Activated CD4-positive, alpha-beta T cell treated with anti-CD3 and anti-CD28 coated beads, Interleukin-2, amount 50 U/mL, for 16 hours (primary cell): Measurements from ENCODE around the gene GPR108.

Experiments
- DNase-seq: peaks from one replicate; pipeline ENCODE4 v3.0.0-alpha.2; 2020

GPR108 gene

DNA sequence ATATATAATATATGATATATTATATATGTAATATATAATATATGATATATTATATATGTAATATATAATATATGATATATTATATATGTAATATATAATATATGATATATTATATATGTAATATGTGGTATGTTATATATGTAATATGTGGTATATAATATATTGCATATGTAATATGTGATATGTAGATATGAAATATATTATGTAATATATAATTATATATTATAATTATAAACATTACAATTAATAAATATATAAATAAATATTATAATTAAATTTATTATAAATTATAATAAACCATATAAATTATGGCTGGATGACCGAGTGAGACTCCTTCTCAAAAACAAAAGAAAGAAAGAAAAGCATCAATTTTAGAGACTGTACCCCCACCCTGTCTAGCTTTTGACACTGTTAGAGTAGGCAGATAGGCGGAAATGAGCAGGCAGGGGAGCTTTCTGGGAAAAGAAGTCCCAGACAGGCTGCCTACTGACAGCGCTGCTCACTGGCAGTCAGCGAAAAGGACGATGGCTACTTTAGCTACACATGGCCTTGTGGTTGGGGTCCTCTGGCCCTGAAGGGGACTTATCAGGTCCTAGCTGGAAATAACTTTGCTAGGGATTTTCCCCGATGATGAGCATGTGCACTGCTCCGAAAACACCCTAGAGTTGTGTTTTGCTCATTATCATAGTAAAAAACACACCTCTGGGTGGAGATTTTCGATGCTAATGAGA, 36.6 kb downstream of the GPR108 start:
- no peak for DNase-seq

DNA sequence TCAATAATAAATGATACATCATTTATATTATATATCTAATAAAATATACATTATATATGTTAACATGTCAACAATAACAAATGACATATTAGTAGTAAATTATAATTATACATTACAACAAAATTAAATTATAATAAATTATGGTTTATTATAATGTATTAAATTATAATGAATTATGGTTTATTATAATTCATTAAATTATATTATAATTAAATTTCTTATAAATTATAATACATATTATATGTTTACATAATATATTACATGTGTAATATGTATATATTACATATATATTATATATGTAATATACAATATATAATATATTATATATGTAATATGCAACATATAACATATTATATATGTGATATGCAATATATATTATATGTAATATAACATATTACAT, 37.4 kb downstream of the GPR108 start:
- DNase-seq = no peak

DNA sequence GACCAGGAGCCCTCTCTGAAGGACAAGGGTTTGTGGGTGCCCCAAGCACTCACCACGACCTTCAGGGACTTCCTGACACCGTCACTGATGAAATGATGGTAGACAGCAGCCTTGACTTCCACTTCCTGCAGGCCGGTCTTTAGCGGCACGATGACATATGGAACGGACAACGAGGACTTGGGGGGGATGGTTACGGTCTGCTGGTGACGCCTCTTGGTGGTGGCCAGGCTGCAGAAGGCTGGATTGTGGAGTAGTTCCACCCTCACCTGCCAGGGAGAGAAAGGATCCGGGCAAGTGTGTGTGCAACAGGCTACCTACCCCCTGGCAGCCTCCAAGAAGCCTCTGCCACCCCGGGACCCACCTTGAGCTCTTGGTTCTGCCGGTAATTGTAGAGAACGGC, 40.1 kb downstream of the GPR108 start:
- DNase-seq = no peak

DNA sequence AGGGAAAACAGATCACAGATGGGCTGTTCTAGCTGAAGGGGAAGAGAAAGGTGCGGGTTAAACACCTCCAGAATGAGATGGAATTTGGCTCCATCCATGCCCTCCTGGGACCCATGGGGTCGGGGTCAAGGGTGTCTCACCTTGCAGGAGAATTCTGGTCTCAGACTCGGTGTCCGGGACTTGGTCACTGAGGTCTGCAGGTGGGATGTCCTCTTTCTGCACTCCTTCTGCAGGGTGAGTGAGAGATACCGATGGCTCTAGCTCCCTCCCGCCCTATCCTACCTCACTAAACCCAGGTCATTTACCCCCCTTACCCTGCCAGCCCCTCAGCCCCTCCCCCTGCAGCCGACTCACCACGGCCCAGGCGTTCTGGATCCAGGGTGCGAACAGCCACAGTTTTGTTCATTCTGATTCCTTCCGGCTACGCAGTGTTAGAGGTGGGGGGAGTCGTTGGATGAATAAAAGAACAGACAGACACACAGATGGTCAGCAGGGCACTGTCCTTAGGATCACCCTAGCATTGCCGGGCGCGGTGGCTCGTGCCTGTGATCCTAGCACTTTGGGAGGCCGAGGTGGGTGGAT, 41.0 kb downstream of the GPR108 start:
- DNase-seq = no peak

DNA sequence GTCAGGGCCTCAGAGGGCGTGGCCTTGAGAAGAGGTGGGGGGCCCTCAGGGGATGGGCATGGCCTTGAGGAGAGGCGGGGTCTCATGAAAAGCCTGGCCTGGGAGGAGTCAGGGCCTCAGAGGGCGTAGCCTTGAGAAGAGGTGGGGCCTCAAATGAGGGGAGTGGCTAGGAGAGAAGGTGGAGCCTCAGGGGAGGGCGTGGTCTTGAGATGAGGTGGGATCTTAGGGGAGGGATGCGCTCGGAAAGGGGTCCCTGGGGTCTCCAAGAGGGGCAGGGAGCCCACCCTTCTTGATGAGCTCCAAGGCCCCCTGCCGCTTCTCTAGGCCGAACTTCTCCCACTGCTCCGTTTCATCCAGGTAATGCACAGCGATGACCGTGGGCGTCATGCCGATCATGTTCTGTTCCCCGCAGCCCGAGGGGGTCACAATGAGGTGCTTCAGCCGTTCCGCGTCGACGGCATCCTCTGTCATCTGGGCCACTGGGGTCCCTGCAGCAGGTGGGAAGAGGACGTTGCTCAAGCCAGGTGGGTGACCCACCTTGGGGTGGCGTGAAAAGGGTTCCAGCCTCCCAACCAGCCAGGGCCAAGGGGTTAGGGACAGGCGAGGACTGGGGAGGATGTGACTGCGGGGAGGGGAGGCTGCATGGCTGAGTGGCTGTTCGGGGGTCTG, 43.1 kb downstream of the GPR108 start:
- DNase-seq = no peak

DNA sequence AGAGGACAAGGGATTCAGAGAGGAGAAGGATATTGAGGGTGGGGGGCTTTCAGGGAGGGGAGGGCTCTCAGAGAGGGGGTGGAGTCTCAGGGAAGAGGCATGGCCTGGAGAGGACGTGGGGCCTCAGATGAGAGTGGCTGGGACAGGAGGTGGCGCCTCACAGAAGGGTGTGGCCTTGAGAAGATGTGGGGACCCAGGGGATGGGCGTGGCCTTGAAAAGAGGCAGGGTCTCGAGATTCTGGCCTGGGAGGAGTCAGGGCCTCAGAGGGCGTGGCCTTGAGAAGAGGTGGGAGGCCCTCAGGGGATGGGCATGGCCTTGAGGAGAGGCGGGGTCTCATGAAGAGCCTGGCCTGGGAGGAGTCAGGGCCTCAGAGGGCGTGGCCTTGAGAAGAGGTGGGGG, 43.7 kb downstream of the GPR108 start:
- no peak for DNase-seq

DNA sequence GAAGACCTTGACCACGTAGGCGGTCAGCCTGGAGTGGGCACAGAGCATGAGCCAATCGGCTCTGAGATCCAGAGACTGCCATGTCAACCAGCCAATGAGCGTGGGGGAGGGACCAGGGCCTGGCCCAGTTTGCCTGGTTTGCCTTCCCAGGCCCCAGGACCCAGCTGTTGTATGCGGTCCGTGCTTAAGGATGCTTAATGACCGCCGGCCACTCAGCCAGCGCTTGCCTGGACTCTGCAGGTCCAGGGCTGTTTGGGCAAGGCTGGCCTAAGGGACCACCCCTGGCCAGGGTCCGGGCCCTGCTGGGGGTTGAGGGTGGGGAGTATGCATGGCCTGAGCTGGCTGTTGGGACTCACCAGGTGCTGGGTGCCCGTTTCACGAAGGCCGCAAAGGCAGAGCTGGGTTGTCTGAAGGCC, 44.3 kb downstream of the GPR108 start:
- no peak for DNase-seq

DNA sequence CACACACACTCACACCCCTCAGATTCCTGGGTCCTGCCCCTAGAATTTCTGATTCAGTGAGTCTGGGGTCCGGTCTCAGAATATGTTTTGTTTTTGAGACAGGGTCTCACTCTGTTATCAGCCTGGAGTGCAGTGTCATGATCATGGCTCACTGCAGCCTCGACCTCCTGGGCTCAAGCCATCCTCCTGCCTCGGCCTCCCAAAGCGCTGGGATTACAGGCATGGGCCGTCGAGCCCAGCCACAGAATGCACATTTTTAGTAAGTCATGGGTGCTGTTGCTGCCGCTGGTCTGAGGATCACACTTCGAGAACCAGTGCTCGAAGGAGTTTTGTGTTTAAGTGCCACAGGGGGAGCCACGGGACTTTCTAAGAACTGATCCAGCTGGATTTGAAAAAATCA, 45.4 kb downstream of the GPR108 start:
- no peak for DNase-seq

DNA sequence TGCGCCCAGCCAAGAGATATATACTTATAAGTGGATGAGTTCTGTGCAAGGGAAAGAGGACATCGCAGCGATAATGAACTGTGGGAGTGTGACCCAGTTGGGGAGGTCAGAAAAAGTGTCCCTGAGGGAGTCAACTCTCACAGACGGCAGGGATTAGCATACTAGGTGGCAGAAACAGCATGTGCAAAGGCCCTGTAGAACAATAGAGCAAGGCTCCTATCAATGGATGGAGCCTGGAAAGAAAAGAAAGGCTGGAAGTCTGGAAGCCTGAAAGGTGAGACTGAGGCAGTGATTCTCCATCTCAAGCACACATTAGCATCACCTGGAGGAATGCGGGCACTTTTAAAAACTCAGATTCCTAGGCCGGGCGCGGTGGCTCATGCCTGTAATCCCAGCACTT, 46.0 kb downstream of the GPR108 start:
- no peak for DNase-seq

DNA sequence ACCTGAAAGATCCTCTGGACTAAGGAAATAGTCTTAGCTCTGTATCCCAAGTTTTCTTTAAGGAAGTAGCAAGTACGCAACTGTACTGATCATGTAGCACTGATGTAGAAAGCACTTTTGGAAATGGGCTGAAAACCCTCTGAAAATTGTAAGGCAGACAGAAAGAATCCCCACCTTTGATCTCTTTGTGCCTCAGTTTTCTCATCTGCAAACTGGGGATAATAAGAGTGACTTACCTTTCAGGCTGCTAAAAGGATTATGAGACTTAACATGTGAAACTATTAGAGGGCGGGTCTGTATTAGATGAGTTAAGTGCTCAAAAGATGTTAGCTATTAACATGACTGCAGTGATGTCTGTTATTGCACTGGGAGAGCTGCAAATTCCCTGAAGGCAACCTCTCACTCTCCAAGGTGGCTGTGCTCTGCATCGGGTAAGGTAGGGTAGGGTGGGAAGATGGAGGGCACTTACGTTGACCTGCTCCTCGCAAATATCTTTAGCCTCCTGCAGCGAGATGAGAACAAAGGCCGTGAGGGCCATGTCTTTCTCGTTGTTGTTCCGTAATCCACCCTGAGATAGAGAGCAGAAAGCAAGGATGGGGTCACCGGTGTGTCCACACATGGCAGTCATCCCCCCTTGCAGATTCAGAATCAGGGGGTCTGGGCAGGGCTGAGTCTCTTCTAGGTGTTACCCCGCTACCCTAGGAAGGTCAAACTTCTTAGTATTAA, 47.1 kb downstream of the GPR108 start:
- DNase-seq = no peak

DNA sequence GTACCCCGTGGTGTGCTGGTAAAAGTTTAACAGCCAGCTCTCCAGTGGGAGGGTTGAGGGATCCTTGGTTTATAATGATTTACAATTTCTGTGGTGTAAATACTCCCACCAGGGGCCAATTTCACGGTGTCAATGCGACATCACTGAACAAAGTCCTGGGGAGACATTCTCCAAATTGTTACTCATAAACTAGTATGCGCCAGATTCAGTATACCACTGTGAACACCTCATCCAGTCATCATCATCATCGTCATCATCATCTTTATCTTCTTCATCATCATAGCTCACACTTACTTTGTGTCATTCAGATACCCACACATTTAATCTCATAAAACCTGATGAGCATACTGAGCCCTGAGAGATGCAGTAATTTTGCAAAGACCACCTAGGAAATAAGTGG, 50.3 kb downstream of the GPR108 start:
- no peak for DNase-seq

DNA sequence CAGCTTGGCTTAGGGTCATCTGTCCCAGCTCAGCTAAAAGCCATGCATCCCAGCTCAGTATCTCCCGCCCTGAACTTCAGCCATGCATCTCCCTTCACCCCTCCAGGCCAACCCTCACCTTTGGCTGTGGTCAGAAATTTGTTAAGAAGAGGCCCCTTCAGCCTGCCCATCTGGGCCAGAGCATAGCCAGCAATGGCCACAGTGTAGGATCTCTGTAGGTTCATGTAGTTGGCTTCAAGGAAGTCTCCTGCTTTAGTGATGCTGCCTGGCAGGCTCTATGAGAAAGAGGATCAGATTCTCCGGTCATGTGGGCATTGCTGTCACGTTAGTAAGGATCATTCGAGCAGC, 50.8 kb downstream of the GPR108 start:
- DNase-seq = no peak

DNA sequence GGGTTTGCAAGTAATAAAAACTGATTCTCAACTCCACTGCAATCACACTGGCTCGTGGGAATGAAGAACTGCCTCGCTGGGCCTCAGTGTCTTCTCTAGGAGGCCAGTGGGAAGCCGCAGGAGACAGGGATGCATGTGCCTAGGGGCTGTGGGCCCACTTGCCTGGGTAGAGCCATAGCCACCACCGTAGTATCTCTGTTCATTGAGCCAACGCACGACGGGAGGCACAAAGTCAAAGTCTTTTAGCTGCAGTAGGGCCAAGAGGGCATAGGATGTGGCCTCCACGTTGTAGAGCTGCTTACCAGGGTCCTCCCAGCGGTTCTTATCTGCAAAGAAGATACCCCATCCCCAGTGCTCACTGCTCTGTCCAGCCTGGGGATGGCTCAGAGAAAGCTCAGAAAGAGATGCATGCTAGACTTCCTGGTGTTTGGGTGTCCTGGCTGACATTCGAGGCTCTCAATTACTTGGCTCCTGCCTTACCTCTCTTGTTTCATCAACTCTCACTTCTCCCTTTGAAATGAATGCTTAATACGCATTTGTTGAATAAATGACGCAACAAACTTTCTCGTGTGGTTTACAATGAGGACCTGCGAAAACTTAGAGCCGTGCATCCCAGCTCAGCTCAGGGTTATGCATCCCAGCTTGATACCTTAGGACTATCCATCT, 51.3 kb downstream of the GPR108 start:
- no peak for DNase-seq

DNA sequence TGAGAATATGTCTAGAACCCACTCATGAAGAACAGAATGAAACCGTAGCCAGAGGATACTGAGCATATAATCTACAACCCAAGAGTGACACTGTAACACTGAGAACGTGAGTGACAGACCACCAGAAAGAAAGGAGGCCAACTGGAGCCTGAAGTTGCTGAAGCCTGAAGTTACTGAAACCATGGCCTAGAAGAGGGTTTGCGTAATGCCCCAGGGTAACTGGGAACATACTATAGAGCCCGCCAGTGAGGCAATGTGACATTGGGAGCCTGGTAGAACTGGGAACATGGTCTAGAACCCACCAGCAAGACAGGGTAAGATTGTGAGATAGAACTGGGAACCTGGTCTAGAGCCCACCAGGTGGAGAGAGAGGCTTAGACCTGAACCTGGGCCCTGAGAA, 51.9 kb downstream of the GPR108 start:
- DNase-seq = no peak

DNA sequence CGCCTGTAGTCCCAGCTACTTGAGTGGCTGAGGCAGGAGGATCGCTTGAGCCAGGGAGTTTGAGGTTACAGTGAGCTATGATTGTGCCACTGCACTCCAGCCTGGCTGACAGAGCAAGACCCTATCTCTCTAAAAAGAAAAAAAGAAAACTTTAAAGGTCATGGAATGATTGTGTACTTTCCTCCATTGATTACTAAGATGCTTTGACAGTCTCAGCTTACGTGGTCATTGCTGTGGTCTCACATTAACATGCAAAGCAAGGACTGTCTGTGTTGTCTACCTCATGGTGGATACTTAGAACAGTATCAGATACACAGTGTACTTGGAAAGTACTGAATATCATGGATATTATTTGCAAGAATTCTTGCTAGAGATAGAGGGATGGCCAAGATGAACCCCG, 53.4 kb downstream of the GPR108 start:
- no peak for DNase-seq

DNA sequence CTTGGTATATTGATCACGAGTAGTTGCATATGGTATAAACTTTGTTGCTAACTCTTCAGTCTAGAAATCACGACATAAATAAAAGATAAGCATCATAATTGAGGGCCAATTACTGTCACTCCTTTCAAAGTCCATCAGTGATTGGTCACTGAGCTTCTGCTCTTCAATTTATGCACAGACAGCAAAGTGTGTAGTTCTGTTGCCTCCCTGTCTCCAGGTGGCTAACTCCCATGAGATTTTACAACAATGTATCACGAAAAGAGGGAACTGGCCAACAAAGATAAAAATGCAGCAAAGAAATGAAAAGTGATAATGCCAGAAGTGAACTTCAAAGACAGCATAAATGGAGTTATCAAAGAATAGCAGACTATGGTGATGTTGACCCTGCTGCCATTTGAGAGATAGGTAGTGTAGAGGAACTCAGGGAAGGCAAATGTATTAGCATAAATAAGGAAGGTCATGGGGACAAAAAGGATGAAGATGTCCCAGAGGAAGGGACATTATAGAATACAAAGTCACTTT, 54.7 kb downstream of the GPR108 start:
- DNase-seq = no peak

DNA sequence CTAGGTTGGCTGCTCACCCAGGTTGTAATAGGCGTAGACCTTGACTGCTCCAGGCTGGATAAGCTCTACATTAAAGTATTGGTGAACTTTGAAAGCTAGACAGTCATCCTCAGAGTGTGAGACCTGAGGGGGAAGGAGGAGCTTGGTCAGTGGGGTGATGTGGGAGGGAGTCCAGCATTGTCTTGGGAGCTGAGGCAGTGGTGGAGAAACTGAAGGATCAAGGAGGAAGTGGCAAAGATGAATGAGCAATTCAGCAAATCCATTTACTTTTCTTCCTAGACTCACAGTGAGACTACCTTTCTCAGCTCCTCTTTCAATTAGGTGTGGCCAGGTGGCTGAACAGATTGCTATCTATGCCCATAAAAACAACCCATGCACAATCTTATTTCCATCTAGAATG, 57.2 kb downstream of the GPR108 start:
- no peak for DNase-seq
